T follicular helper cell (primary cell): ENCODE results near the gene BEGAIN.

Experiments used
- DNase-seq: peaks from one replicate; pipeline ENCODE4 v3.0.0-alpha.2; 2020; ENCODE audit warnings: low read depth

Gene BEGAIN

GRCh38 chr14:100536721-100537445 lies 50.3 kb downstream of the BEGAIN start:
- no peak for DNase-seq

- no peak for DNase-seq
Measured at GRCh38 chr14:100536121-100536510, 51.1 kb downstream of the BEGAIN start.

- no peak for DNase-seq
Measured at GRCh38 chr14:100535287-100536120, 51.7 kb downstream of the BEGAIN start.

GRCh38 chr14:100534528-100535286 lies 52.5 kb downstream of the BEGAIN start:
- no peak for DNase-seq

GRCh38 chr14:100533656-100534485 lies 53.3 kb downstream of the BEGAIN start:
- DNase-seq = no peak

GRCh38 chr14:100532906-100533655 lies 54.1 kb downstream of the BEGAIN start:
- DNase-seq = no peak

GRCh38 chr14:100532154-100532861 lies 54.9 kb downstream of the BEGAIN start:
- no peak for DNase-seq

GRCh38 chr14:100531152-100532121 lies 55.8 kb downstream of the BEGAIN start:
- no peak for DNase-seq

GRCh38 chr14:100530270-100531072 lies 56.7 kb downstream of the BEGAIN start:
- no peak for DNase-seq

- no peak for DNase-seq
Measured at GRCh38 chr14:100529561-100530031, 57.6 kb downstream of the BEGAIN start.

- DNase-seq = no peak
Measured at GRCh38 chr14:100528962-100529560, 58.2 kb downstream of the BEGAIN start.

- no peak for DNase-seq
Measured at GRCh38 chr14:100526632-100527031, 60.6 kb downstream of the BEGAIN start.

GRCh38 chr14:100526057-100526456 lies 61.2 kb downstream of the BEGAIN start:
- DNase-seq = no peak

GRCh38 chr14:100525615-100526014 lies 61.6 kb downstream of the BEGAIN start:
- DNase-seq = no peak

GRCh38 chr14:100524933-100525243 lies 62.3 kb downstream of the BEGAIN start:
- DNase-seq = no peak

- no peak for DNase-seq
Measured at GRCh38 chr14:100524233-100524932, 62.8 kb downstream of the BEGAIN start.

GRCh38 chr14:100523843-100524169 lies 63.4 kb downstream of the BEGAIN start:
- DNase-seq = no peak
